CD4-positive, alpha-beta T cell (primary cell): Measurements from ENCODE around the gene C1orf167. TPM values are rescaled to one million over a fixed set of nuclear protein-coding genes. Genes with fewer than 3 reads are reported as not detected.
A peak's percentile ranks its signal among the peaks of the same experiment; 100 is the strongest.

Source experiments
- ATAC-seq: fragments of 200-7000 bp; cut with Tn5 transposase; one replicate; pipeline ENCODE4 v1.10.0; 2022; ENCODE audit warnings: mild to moderate bottlenecking; ENCODE audit not compliant: poor library complexity
- CTCF ChIA-PET: fragments of 350-600 bp; sonication (Branson Sonifier 250); formaldehyde crosslinking; loops from one replicate; lab custom pipeline; 2021; ENCODE audit warnings: antibody characterized with exemption, inconsistent platforms; lab: Charles Lee
- POLR2A ChIA-PET: fragments of 350-600 bp; sonication (Branson Sonifier 250); formaldehyde crosslinking; loops from one replicate; lab custom pipeline; 2021; ENCODE audit warnings: antibody characterized with exemption, inconsistent platforms; lab: Charles Lee
- DNase-seq, 14 experiments: peaks; one replicate each; pipeline ENCODE4 v3.0.0-alpha.2; 2013 to 2020; ENCODE audit warnings: mixed read lengths in 2 of 14
- H3K27ac ChIP-seq, 2 donors: one replicate each; pipeline versions ENCODE4 v1.5.1 to v1.7.0; 2013; ENCODE audit warnings: low read length in 2 of 2, low read depth in 1 of 2, mild to moderate bottlenecking in 1 of 2
- H3K27me3 ChIP-seq, 2 experiments: 1 replicate in 1 of 2; 2 replicates in 1 of 2; pipeline versions ENCODE4 v1.6.1 to v1.7.0; 2013; ENCODE audit warnings: low read length in 2 of 2, control low read depth in 1 of 2, mild to moderate bottlenecking in 1 of 2, moderate library complexity in 1 of 2; ENCODE audit not compliant: insufficient read depth in 2 of 2, control insufficient read depth in 1 of 2
- H3K36me3 ChIP-seq: one replicate; pipeline ENCODE4 v1.6.1; 2013; ENCODE audit warnings: low read length, control low read depth; ENCODE audit not compliant: insufficient read depth
- H3K4me1 ChIP-seq: one replicate; pipeline ENCODE4 v1.6.1; 2013; ENCODE audit warnings: low read length, control low read depth; ENCODE audit not compliant: insufficient read depth
- H3K4me3 ChIP-seq: one replicate; pipeline ENCODE4 v1.5.1; 2013; ENCODE audit warnings: mild to moderate bottlenecking, low read length, moderate library complexity
- H3K9me3 ChIP-seq, 2 experiments: 1 replicate in 1 of 2; 2 replicates in 1 of 2; pipeline versions ENCODE4 v1.6.1 to v1.7.0; 2013; ENCODE audit warnings: low read length in 2 of 2, mild to moderate bottlenecking in 2 of 2, control low read depth in 1 of 2, moderate library complexity in 1 of 2; ENCODE audit not compliant: control insufficient read depth in 1 of 2, insufficient read depth in 1 of 2
- H3K27ac Mint-ChIP-seq: one replicate; pipeline ENCODE4 v1.8.0; 2020; ENCODE audit warnings: mixed read lengths
- H3K27me3 Mint-ChIP-seq: one replicate; pipeline ENCODE4 v1.8.0; 2021; ENCODE audit warnings: mixed read lengths
- H3K36me3 Mint-ChIP-seq: one replicate; pipeline ENCODE4 v1.8.0; 2021; ENCODE audit warnings: low read depth, mixed read lengths
- H3K4me1 Mint-ChIP-seq: one replicate; pipeline ENCODE4 v1.8.0; 2021; ENCODE audit warnings: low read depth, mixed read lengths
- H3K4me3 Mint-ChIP-seq: one replicate; pipeline ENCODE4 v1.8.0; 2020; ENCODE audit warnings: mild to moderate bottlenecking, mixed read lengths
- H3K9me3 Mint-ChIP-seq: one replicate; pipeline ENCODE4 v1.8.0; 2020; ENCODE audit warnings: mixed read lengths
- intact Hi-C, 2 experiments: fragments of 100-400 bp; cut with DNase I in 1 of 2; cut with micrococcal nuclease in 1 of 2; formaldehyde crosslinking; loops; one replicate each; pipeline versions ENCODE4 v1.15.1 to v1.9.0; 2023 to 2025; cut with DNase I, micrococcal nuclease
- total RNA-seq, 174 experiments: library from RNA in 2 of 174; stranded (reverse) in 2 of 174; gene quantifications; one replicate each; pipeline ENCODE4 v1.2.3 and lab custom pipeline; 2021 to 2026
- TF ChIP-seq, protein P1 (sequence below): fragments of 200-600 bp; IDR thresholded peaks from one replicate; pipeline ENCODE4 v1.8.0; 2022; ENCODE audit warnings: antibody characterized with exemption, mild to moderate bottlenecking

The C1orf167 gene
- total RNA-seq, 2 experiments from 2014 or later, result not detected

DNA sequence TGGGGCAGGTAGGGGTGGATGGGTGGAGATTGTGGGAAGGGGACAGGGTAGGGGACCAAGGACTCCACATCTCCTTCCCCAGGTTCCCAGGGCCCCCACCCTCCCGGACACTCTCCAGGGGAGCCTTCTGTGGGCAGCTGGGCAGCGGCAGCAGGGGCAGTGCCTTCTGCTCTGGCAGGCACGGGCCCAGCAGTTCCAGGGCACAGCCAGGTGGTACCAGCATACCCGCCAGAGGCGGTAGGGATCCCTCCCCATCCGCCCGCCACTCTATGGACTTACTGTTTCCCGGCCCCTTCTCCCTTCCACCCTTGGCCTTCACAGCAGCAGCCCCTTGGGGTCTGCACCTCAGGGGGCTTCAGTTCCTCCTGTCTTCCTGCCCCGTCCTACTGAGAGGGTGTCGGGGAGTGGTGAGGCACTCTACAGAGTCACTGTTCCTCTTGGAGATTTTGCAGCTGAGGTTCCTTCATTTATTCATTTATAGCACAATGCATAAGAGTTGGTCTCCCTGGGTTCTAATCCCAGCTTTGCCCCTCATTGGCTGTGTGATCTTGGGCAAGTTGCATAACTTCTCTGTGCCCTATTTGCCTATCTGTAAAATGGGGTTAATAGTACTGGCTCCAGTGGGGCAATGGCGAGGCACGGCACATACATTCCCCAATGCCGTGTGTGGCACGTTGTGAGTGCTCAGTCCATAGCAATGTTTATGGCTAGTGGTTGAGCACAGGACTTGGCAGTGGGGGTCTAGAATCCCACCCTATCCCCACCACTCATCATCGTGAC, 17.0 kb downstream of the C1orf167 start:
- POLR2A ChIA-PET, result no interaction called here
- Mint-ChIP-seq H3K27ac (no peak overlapping the region), H3K4me1 (no peaks in the 10 kb centered on the region), H3K36me3 (no peaks in the 10 kb centered on the region), H3K27me3 (no peaks in the 10 kb centered on the region), H3K9me3 (no peaks in the 10 kb centered on the region), H3K4me3 (no peak overlapping the region)
- no peaks in the 10 kb centered on the region for H3K9me3 ChIP-seq
- DNase-seq, result no peak
- H3K36me3 ChIP-seq, result no peaks in the 10 kb centered on the region
- CTCF ChIA-PET, result no interaction called here
- H3K4me3 ChIP-seq, result no peak overlapping the region
- H3K27ac ChIP-seq, result no peak overlapping the region
- intact Hi-C loops, result no loop called here
- no peaks in the 10 kb centered on the region for H3K4me1 ChIP-seq
- no peak for ATAC-seq
- TF ChIP-seq, protein P1, sequence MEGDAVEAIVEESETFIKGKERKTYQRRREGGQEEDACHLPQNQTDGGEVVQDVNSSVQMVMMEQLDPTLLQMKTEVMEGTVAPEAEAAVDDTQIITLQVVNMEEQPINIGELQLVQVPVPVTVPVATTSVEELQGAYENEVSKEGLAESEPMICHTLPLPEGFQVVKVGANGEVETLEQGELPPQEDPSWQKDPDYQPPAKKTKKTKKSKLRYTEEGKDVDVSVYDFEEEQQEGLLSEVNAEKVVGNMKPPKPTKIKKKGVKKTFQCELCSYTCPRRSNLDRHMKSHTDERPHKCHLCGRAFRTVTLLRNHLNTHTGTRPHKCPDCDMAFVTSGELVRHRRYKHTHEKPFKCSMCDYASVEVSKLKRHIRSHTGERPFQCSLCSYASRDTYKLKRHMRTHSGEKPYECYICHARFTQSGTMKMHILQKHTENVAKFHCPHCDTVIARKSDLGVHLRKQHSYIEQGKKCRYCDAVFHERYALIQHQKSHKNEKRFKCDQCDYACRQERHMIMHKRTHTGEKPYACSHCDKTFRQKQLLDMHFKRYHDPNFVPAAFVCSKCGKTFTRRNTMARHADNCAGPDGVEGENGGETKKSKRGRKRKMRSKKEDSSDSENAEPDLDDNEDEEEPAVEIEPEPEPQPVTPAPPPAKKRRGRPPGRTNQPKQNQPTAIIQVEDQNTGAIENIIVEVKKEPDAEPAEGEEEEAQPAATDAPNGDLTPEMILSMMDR, result no peak
- no peaks in the 10 kb centered on the region for H3K27me3 ChIP-seq

DNA sequence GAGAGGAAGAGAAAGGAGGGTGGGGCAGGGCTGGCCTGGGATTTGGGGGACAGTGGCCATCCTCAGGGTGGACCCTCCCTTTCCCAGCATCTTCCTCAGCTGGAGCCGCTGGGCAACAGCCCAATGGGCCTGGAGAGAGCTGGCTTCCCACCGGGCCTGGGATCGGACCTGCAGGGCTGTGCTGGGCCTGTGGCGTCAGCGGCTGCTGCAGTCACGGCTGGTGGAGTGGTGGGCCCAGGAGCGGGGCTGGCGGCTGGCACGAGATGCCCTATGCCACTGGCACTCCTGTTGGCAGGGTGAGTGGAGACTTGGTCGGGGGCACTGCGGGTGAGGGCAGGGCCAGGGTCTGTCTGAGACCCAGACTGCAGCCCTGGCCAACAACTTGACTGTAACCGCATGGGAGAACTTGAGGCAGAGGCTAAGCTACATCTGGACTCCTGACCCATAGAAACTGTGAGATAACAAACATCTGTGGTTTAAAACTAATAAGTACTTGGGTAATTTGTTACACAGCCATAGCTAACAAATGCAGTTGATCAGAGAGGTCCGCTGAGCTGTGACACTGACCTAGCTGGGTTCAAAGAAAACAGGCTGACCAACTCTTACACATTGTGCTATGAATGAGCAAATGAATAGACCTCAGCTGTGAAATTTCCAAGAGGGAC, 17.9 kb downstream of the C1orf167 start:
- POLR2A ChIA-PET, result no interaction called here
- H3K36me3 ChIP-seq, result no peaks in the 10 kb centered on the region
- ATAC-seq, result no peak
- Mint-ChIP-seq H3K4me1 (no peaks in the 10 kb centered on the region), H3K4me3 (no peak overlapping the region), H3K27me3 (no peaks in the 10 kb centered on the region), H3K9me3 (no peaks in the 10 kb centered on the region), H3K36me3 (no peaks in the 10 kb centered on the region), H3K27ac (no peak overlapping the region)
- intact Hi-C loops, result no loop called here
- TF ChIP-seq, protein P1, result no peak
- peaks cover 6% of the 10 kb centered on the region for H3K4me1 ChIP-seq
- DNase-seq, result peak in 1 of 14 experiments; percentile 7
- H3K9me3 ChIP-seq, result no peaks in the 10 kb centered on the region
- no peak overlapping the region for H3K4me3 ChIP-seq
- H3K27ac ChIP-seq, result no peak overlapping the region
- H3K27me3 ChIP-seq, result no peaks in the 10 kb centered on the region
- CTCF ChIA-PET, result no interaction called here

DNA sequence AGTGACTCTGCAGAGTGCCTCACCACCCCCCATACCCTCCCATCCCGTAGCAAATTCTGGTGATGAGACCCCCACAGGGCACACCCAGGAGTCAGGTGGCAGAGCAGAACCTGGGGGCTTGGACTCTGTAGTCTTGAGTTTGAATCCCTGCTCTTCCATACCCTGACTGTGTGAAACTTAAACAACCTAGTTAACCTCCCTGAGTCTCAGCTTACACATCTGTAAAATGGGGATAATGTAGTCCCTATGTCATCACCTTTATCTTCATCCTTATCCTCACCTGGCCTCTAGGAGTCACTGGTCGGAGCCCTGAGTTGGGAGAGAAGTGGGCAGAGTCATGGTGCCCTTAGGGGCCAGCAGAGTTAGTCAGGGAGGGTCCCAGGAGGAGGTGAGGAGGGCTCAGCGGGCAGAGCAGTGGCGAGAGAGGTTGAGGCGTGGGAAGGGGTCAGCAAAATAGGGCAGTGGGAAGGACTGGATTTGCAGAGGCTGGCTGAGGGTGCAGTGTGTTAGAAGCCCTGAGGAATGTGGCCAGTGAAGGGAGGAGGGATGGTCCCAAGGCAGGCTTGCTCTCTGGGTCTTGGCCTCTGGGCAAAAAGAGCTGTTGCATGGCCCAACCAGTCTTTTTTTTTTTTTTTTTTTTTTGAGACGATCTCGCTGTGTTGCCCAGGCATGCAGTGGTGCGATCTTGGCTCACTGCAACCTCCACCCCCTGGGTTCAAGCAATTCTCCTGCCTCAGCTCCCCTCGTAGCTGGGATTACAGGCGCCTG, 18.6 kb downstream of the C1orf167 start:
- Mint-ChIP-seq H3K9me3 (no peaks in the 10 kb centered on the region), H3K4me1 (no peaks in the 10 kb centered on the region), H3K27ac (no peak overlapping the region), H3K36me3 (no peaks in the 10 kb centered on the region), H3K4me3 (no peak overlapping the region), H3K27me3 (no peaks in the 10 kb centered on the region)
- CTCF ChIA-PET, result no interaction called here
- Histone ChIP-seq H3K4me1 (peaks cover 13% of the 10 kb centered on the region), H3K27ac (no peak overlapping the region), H3K36me3 (no peaks in the 10 kb centered on the region), H3K27me3 (no peaks in the 10 kb centered on the region), H3K9me3 (no peaks in the 10 kb centered on the region), H3K4me3 (no peak overlapping the region)
- TF ChIP-seq, protein P1, result no peak
- POLR2A ChIA-PET, result no interaction called here
- ATAC-seq, result no peak
- no peak for DNase-seq
- intact Hi-C loops, result no loop called here
